NCI-H345 treated with DMSO at 0.1 percent for 48 hours (cell line): ENCODE data around the gene ZNF425.
"Not testable (repeated sequence)": the region's sequence is repeated elsewhere in the genome, so short reads cannot be mapped to it uniquely, and the experiment has no call there.

Source experiments
- DNase-seq: peaks from one replicate; lab custom pipeline; 2025; ENCODE audit not compliant: unreplicated experiment; lab: John Stamatoyannopoulos, UW

The ZNF425 gene

GRCh38 chr7:149125863-149126661, at the start of gene ZNF425:
Gene ZNF425, minus strand, starts transcription at chr7:149126324. Its CDS starts 111 bp downstream, at chr7:149126213.
- peak; percentile 78 for DNase-seq

GRCh38 chr7:149175150-149175549, 49.0 kb upstream of the ZNF425 start:
- DNase-seq, result no peak

- DNase-seq, result no peak
Observed at GRCh38 chr7:149172534-149172920, 46.4 kb upstream of the ZNF425 start.

GRCh38 chr7:149171892-149172533, 45.9 kb upstream of the ZNF425 start:
- DNase-seq, result no peak

- no peak for DNase-seq
Observed at GRCh38 chr7:149166630-149167352, 40.7 kb upstream of the ZNF425 start.

- DNase-seq, result no peak
Observed at GRCh38 chr7:149166142-149166541, 40.0 kb upstream of the ZNF425 start.

- no peak for DNase-seq
Observed at GRCh38 chr7:149161241-149161848, 35.2 kb upstream of the ZNF425 start.

GRCh38 chr7:149156898-149157297, 30.8 kb upstream of the ZNF425 start:
- DNase-seq, result no peak

GRCh38 chr7:149154056-149154455, 27.9 kb upstream of the ZNF425 start:
- DNase-seq, result no peak

GRCh38 chr7:149153346-149153745, 27.2 kb upstream of the ZNF425 start:
- no peak for DNase-seq

- no peak for DNase-seq
Observed at GRCh38 chr7:149150981-149151380, 24.9 kb upstream of the ZNF425 start.

- DNase-seq, result peak; percentile 19
Observed at GRCh38 chr7:149147752-149148653, 21.9 kb upstream of the ZNF425 start.

- DNase-seq, result peak; percentile 78
Observed at GRCh38 chr7:149147072-149147751, 21.1 kb upstream of the ZNF425 start, which contains the start of gene ZNF398. Gene ZNF398, plus strand, starts transcription at chr7:149147453. Its CDS starts 290 bp downstream, at chr7:149147743.

- DNase-seq, result no peak
Observed at GRCh38 chr7:149145031-149145845, 19.1 kb upstream of the ZNF425 start.

- DNase-seq, result not testable (repeated sequence)
Observed at GRCh38 chr7:149144436-149144922, 18.4 kb upstream of the ZNF425 start.

GRCh38 chr7:149141893-149142292, 15.8 kb upstream of the ZNF425 start:
- no peak for DNase-seq

GRCh38 chr7:149140831-149141230, 14.7 kb upstream of the ZNF425 start:
- no peak for DNase-seq

- no peak for DNase-seq
Observed at GRCh38 chr7:149136118-149136517, 10.0 kb upstream of the ZNF425 start.
